DND-41 (cell line): ENCODE measurements around the gene IGFBP5.

Experiments used
- CTCF ChIP-seq: IDR thresholded peaks from 2 replicates; pipeline ENCODE4 v1.5.1; 2012; ENCODE audit warnings: borderline replicate concordance, low read length, moderate library complexity, mild to moderate bottlenecking; ENCODE audit not compliant: poor library complexity, severe bottlenecking; ENCODE audit errors: extremely low read depth
- EZH2 ChIP-seq: IDR thresholded peaks from 3 replicates; pipeline ENCODE4 v1.6.1; 2012; ENCODE audit warnings: borderline replicate concordance, low read depth, mild to moderate bottlenecking, moderate library complexity, low read length, inconsistent platforms; ENCODE audit not compliant: severe bottlenecking

- TF ChIP-seq CTCF (no peak), EZH2 (no peak)
Observed at GRCh38 chr2:216651351-216651881, 43.9 kb downstream of the IGFBP5 start.
